Type B pancreatic cell (in vitro differentiated cells): ENCODE data around the gene RB1. TPM values are rescaled to one million over a fixed set of nuclear protein-coding genes. Genes with fewer than 3 reads are reported as not detected.

ENCODE experiments used
- DNase-seq: peaks from one replicate; pipeline ENCODE4 v3.0.0; 2021; ENCODE audit warnings: mixed read lengths; ENCODE audit not compliant: unreplicated experiment; ENCODE audit errors: extremely low spot score
- H3K27ac Mint-ChIP-seq: 2 replicates; pipeline ENCODE4 v1.8.0; 2021; ENCODE audit warnings: mild to moderate bottlenecking, mixed read lengths
- H3K27me3 Mint-ChIP-seq: 2 replicates; pipeline ENCODE4 v1.8.0; 2021; ENCODE audit warnings: mixed read lengths
- H3K36me3 Mint-ChIP-seq: 2 replicates; pipeline ENCODE4 v1.8.0; 2021; ENCODE audit warnings: mixed read lengths
- H3K4me1 Mint-ChIP-seq: one replicate; pipeline ENCODE4 v1.8.0; 2021; ENCODE audit warnings: mixed read lengths; ENCODE audit not compliant: unreplicated experiment
- H3K4me3 Mint-ChIP-seq: 2 replicates; pipeline ENCODE4 v1.8.0; 2021; ENCODE audit warnings: mild to moderate bottlenecking, mixed read lengths
- H3K9me3 Mint-ChIP-seq: 2 replicates; pipeline ENCODE4 v1.8.0; 2021; ENCODE audit warnings: mixed read lengths
- total RNA-seq: library from RNA; stranded (reverse); gene quantifications from 2 replicates; pipeline ENCODE4 v1.2.1, GENCODE V29; 2021; ENCODE audit warnings: low replicate concordance
- TF ChIP-seq, protein P1 (sequence below): fragments of 200-600 bp; sonication (generic); conservative IDR thresholded peaks from 2 replicates; pipeline ENCODE4 v1.5.0; 2021; ENCODE audit warnings: antibody characterized with exemption, mild to moderate bottlenecking

RB1 gene
- total RNA-seq, 1 donor from 2014 or later: 26.6 TPM

GRCh38 chr13:48505012-48505411 lies 201.5 kb downstream of the RB1 start:
- Mint-ChIP-seq H3K27me3 (no peaks in the 10 kb centered on the region), H3K4me1 (peaks cover 3% of the 10 kb centered on the region), H3K9me3 (no peaks in the 10 kb centered on the region), H3K4me3 (no peak overlapping the region), H3K36me3 (peaks cover 12% of the 10 kb centered on the region), H3K27ac (no peak overlapping the region)
- TF ChIP-seq, protein P1, sequence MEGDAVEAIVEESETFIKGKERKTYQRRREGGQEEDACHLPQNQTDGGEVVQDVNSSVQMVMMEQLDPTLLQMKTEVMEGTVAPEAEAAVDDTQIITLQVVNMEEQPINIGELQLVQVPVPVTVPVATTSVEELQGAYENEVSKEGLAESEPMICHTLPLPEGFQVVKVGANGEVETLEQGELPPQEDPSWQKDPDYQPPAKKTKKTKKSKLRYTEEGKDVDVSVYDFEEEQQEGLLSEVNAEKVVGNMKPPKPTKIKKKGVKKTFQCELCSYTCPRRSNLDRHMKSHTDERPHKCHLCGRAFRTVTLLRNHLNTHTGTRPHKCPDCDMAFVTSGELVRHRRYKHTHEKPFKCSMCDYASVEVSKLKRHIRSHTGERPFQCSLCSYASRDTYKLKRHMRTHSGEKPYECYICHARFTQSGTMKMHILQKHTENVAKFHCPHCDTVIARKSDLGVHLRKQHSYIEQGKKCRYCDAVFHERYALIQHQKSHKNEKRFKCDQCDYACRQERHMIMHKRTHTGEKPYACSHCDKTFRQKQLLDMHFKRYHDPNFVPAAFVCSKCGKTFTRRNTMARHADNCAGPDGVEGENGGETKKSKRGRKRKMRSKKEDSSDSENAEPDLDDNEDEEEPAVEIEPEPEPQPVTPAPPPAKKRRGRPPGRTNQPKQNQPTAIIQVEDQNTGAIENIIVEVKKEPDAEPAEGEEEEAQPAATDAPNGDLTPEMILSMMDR: no peak
- no peak for DNase-seq

DNA sequence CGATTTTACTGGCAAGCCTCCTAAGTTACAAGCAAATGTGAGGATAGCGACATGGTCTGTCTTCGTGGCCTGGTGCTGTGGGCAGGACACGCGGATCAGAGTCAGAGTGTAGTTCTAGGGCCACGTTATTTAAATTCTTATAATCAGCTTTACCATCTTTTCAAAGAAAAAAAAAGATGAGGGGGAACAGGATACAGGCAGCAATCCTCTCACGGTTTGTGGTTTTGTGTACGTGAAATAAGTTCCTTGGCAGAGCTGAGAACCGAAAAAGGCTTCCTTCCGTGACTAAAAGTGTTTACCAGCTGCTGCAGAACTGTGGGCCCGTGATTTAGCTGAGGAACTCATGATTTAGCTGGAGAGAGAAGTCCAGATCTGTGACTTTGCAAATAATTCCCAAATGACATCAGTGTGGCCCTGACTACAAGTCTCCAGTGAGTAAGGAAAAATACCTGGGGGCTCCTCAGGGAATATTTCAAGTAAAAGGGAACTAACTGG lies 202.1 kb downstream of the RB1 start:
- H3K36me3 Mint-ChIP-seq: peaks cover 12% of the 10 kb centered on the region
- no peaks in the 10 kb centered on the region for H3K27me3 Mint-ChIP-seq
- TF ChIP-seq, protein P1: no peak
- no peak for DNase-seq
- H3K4me3 Mint-ChIP-seq: no peak overlapping the region
- H3K27ac Mint-ChIP-seq: no peak overlapping the region
- H3K9me3 Mint-ChIP-seq: no peaks in the 10 kb centered on the region
- peaks cover 3% of the 10 kb centered on the region for H3K4me1 Mint-ChIP-seq

GRCh38 chr13:48506092-48506701 lies 202.6 kb downstream of the RB1 start:
- Mint-ChIP-seq H3K27ac (no peak overlapping the region), H3K36me3 (peaks cover 12% of the 10 kb centered on the region), H3K4me3 (no peak overlapping the region), H3K4me1 (peaks cover 3% of the 10 kb centered on the region), H3K27me3 (no peaks in the 10 kb centered on the region), H3K9me3 (no peaks in the 10 kb centered on the region)
- no peak for DNase-seq
- TF ChIP-seq, protein P1: no peak

DNA sequence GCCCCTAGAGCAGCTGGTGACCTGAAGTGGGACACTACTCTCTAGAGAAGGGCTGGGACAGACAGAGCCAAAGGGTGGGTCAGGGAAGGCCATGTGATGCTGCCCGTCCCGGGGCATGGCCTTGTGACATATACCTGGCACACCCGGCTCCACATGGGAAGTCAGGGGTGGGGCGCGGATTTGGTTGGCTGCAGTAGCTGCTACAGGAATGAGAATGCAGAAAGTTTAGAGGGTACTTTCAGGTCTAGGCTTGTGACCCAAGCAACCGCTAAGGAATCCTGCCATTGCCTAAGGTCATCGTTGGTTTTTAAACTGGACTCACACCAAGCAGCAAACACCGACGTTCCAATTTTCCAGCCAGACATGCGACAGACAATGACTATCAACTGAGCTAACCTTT lies 203.5 kb downstream of the RB1 start:
- Mint-ChIP-seq H3K27ac (no peak overlapping the region), H3K4me3 (no peak overlapping the region), H3K9me3 (no peaks in the 10 kb centered on the region), H3K36me3 (peaks cover 7% of the 10 kb centered on the region), H3K4me1 (peaks cover 3% of the 10 kb centered on the region), H3K27me3 (no peaks in the 10 kb centered on the region)
- DNase-seq: no peak
- TF ChIP-seq, protein P1: no peak

GRCh38 chr13:48508011-48508410 lies 204.5 kb downstream of the RB1 start:
- H3K4me3 Mint-ChIP-seq: no peak overlapping the region
- no peaks in the 10 kb centered on the region for H3K27me3 Mint-ChIP-seq
- DNase-seq: no peak
- peaks cover 3% of the 10 kb centered on the region for H3K4me1 Mint-ChIP-seq
- no peaks in the 10 kb centered on the region for H3K9me3 Mint-ChIP-seq
- peaks cover 7% of the 10 kb centered on the region for H3K36me3 Mint-ChIP-seq
- H3K27ac Mint-ChIP-seq: no peak overlapping the region
- TF ChIP-seq, protein P1: no peak

DNA sequence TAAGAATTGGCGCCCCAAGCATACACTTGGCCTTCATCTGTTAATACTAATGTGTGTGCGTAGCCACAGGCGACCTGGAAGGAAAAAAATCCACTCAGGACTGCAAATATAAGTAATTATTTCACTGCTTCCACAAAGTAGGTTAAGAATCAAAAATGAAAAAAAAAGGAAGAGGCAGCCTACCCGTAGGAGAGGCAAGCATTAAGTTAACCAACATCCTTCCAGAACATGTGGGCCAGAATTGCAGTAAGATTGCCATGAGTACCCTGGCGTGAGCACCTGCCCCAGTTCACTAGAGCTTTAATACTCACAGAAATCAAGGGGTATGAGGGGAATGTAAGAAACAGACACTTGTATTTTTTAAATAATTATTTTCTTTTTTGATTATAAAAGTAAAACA lies 207.1 kb downstream of the RB1 start:
- H3K36me3 Mint-ChIP-seq: peaks cover 4% of the 10 kb centered on the region
- no peak overlapping the region for H3K4me3 Mint-ChIP-seq
- H3K27ac Mint-ChIP-seq: no peak overlapping the region
- H3K27me3 Mint-ChIP-seq: no peaks in the 10 kb centered on the region
- H3K4me1 Mint-ChIP-seq: peaks cover 3% of the 10 kb centered on the region
- TF ChIP-seq, protein P1: no peak
- DNase-seq: no peak
- H3K9me3 Mint-ChIP-seq: no peaks in the 10 kb centered on the region
